ENCODE results near the gene HIVEP2. TPM values are rescaled to one million over a fixed set of nuclear protein-coding genes. Genes with fewer than 3 reads are reported as not detected.

HIVEP2 gene
- total RNA-seq, 4 donors from 2014 or later, result 17.2 to 49.4 (median 21.6) TPM

- intact Hi-C loops (cut with DNase I; ENCODE audit: low total_unique reads), result no loop called here
- TF ChIP-seq POLR2A (IDR thresholded peaks at IDR 0.05) (no peak), CTCF (IDR thresholded peaks at IDR 0.05) (no peak)
- no peak for DNase-seq (ENCODE audit: low spot score in 2 of 2)
- 89 to 96% methylated on average over 4 of the region's 4 CpGs for WGBS, 2 donors
- no peak overlapping the region for H3K4me3 ChIP-seq (ENCODE audit: low read depth, poor library complexity, severe bottlenecking)
Observed at GRCh38 chr6:142757852-142758628, 186.9 kb downstream of the HIVEP2 start.

GRCh38 chr6:142756215-142756630 lies 188.8 kb downstream of the HIVEP2 start:
- H3K4me3 ChIP-seq (ENCODE audit: low read depth, poor library complexity, severe bottlenecking), result no peak overlapping the region
- 56 to 64% methylated on average over 2 of the region's 2 CpGs for WGBS, 2 donors
- DNase-seq (ENCODE audit: low spot score in 2 of 2), result no peak
- intact Hi-C loops (cut with DNase I; ENCODE audit: low total_unique reads), result no loop called here
- no peak for TF ChIP-seq POLR2A (IDR thresholded peaks at IDR 0.05)
- TF ChIP-seq CTCF (IDR thresholded peaks at IDR 0.05), result no peak

GRCh38 chr6:142753196-142753595 lies 191.8 kb downstream of the HIVEP2 start:
- WGBS, 2 donors, result 93 to 97% methylated on average over 12 of the region's 12 CpGs
- intact Hi-C loops (cut with DNase I; ENCODE audit: low total_unique reads), result no loop called here
- TF ChIP-seq POLR2A (IDR thresholded peaks at IDR 0.05) (no peak), CTCF (IDR thresholded peaks at IDR 0.05) (no peak)
- DNase-seq (ENCODE audit: low spot score in 2 of 2), result no peak
- H3K4me3 ChIP-seq (ENCODE audit: low read depth, poor library complexity, severe bottlenecking), result no peak overlapping the region

GRCh38 chr6:142752348-142752747 lies 192.6 kb downstream of the HIVEP2 start:
- WGBS, 2 donors, result 96 to 99% methylated on average over 2 of the region's 2 CpGs
- TF ChIP-seq CTCF (IDR thresholded peaks at IDR 0.05), result no peak
- no peak for TF ChIP-seq POLR2A (IDR thresholded peaks at IDR 0.05)
- DNase-seq (ENCODE audit: low spot score in 2 of 2), result no peak
- no peak overlapping the region for H3K4me3 ChIP-seq (ENCODE audit: low read depth, poor library complexity, severe bottlenecking)
- intact Hi-C loops (cut with DNase I; ENCODE audit: low total_unique reads), result no loop called here

GRCh38 chr6:142751452-142751851 lies 193.5 kb downstream of the HIVEP2 start:
- TF ChIP-seq POLR2A (IDR thresholded peaks at IDR 0.05) (no peak), CTCF (IDR thresholded peaks at IDR 0.05) (no peak)
- intact Hi-C loops (cut with DNase I; ENCODE audit: low total_unique reads), result no loop called here
- no peak for DNase-seq (ENCODE audit: low spot score in 2 of 2)
- 89 to 96% methylated on average over 3 of the region's 3 CpGs for WGBS, 2 donors
- no peak overlapping the region for H3K4me3 ChIP-seq (ENCODE audit: low read depth, poor library complexity, severe bottlenecking)

GRCh38 chr6:142750998-142751397 lies 194.0 kb downstream of the HIVEP2 start:
- 79 to 83% methylated on average over 1 of the region's 1 CpG for WGBS, 2 donors
- H3K4me3 ChIP-seq (ENCODE audit: low read depth, poor library complexity, severe bottlenecking), result no peak overlapping the region
- no peak for TF ChIP-seq CTCF (IDR thresholded peaks at IDR 0.05)
- intact Hi-C loops (cut with DNase I; ENCODE audit: low total_unique reads), result no loop called here
- no peak for DNase-seq (ENCODE audit: low spot score in 2 of 2)

Data from lower leg skin (tissue), 4 donors.